Measurements from ENCODE around the gene SLCO4A1. TPM values are rescaled to one million over a fixed set of nuclear protein-coding genes. Genes with fewer than 3 reads are reported as not detected.

The SLCO4A1 gene
- total and polyA plus RNA-seq, 2 donors (not counting 1 experiment from before 2014, with no cell fraction given), result 2.1 to 79.5 TPM

DNA sequence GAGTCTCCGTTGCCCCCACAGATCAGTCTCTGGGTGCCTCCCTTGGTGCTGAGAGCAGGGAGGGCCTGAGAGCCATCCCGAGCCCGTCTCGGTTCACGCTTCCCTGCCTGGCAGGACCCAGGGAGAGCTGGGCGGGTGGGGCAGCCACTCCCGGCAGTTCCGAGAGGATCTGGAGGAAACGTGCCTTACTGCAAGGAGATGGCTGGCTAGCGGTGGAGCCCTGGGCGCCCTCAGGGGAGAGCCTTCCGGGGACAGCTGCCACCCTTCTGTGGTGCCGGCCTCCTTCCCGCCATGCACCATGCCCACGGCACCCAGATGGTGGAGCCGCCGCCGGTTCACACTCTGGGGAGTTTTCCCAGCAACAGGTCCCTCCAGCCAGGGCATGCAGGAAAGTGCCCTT lies 45.8 kb upstream of the SLCO4A1 start:
- no peak overlapping the region for H3K27ac ChIP-seq (ENCODE audit: low read length in 2 of 2)
- Mint-ChIP-seq H3K4me1 (peaks cover 35% of the 10 kb centered on the region), H3K27ac (no peak overlapping the region), H3K9me3 (ENCODE audit: insufficient read depth) (no peaks in the 10 kb centered on the region), H3K27me3 (peaks cover 25% of the 10 kb centered on the region), H3K4me3 (no peak overlapping the region)
- POLR2A ChIA-PET, result no interaction called here
- no peak overlapping the region for H3K9ac ChIP-seq (ENCODE audit: low read length)
- peaks cover 12 to 16% of the 10 kb centered on the region in 2 donors for H3K4me1 ChIP-seq (ENCODE audit: control insufficient read depth in 2 of 2, insufficient read depth in 2 of 2, low read length in 2 of 2)
- no peak for DNase-seq
- peaks cover 0 to 22% (median 0%) of the 10 kb centered on the region in 3 donors for H3K9me3 ChIP-seq (ENCODE audit: control extremely low read depth in 1 of 3, control insufficient read depth in 2 of 3, insufficient read depth in 1 of 3, low read length in 2 of 3)
- ATAC-seq (ENCODE audit: low read depth), result no peak
- no peaks in the 10 kb centered on the region for H4K20me1 ChIP-seq (ENCODE audit: control insufficient read depth, insufficient read depth, low read length, poor library complexity, severe bottlenecking)
- 88% methylated on average over 18 of the region's 18 CpGs for WGBS (ENCODE audit: insufficient coverage)
- H2AFZ ChIP-seq (ENCODE audit: insufficient read depth, low read depth, low read length, poor library complexity, severe bottlenecking), result no peak overlapping the region
- CTCF ChIA-PET, result no interaction called here
- H3K4me2 ChIP-seq (replicated peaks; ENCODE audit: low read depth, low read length, poor library complexity, severe bottlenecking), result no peak overlapping the region
- intact Hi-C loops (cut with micrococcal nuclease), result no loop called here
- H3K4me3 ChIP-seq (ENCODE audit: control extremely low read depth in 1 of 5, extremely low read depth in 1 of 5, insufficient read depth in 1 of 5, low read depth in 2 of 5, low read length in 4 of 5), result no peak overlapping the region
- H3K36me3 ChIP-seq (replicated peaks in 1 of 2; ENCODE audit: control extremely low read depth in 1 of 2, control insufficient read depth in 1 of 2, extremely low read depth in 1 of 2, insufficient read depth in 2 of 2, low read length in 1 of 2), result no peaks in the 10 kb centered on the region
- no peaks in the 10 kb centered on the region for H3K79me2 ChIP-seq (ENCODE audit: control insufficient read depth, insufficient read depth, low read length)
- H3K27me3 ChIP-seq (replicated peaks in 1 of 4; ENCODE audit: control extremely low read depth in 1 of 4, control insufficient read depth in 3 of 4, insufficient read depth in 4 of 4, low read length in 3 of 4), result peaks cover 0 to 23% (median 6%) of the 10 kb centered on the region in 4 experiments
- TF ChIP-seq EZH2 (IDR thresholded peaks at IDR 0.05; ENCODE audit: borderline replicate concordance, insufficient read depth, low read depth, low read length, poor library complexity, severe bottlenecking), result no peak

DNA sequence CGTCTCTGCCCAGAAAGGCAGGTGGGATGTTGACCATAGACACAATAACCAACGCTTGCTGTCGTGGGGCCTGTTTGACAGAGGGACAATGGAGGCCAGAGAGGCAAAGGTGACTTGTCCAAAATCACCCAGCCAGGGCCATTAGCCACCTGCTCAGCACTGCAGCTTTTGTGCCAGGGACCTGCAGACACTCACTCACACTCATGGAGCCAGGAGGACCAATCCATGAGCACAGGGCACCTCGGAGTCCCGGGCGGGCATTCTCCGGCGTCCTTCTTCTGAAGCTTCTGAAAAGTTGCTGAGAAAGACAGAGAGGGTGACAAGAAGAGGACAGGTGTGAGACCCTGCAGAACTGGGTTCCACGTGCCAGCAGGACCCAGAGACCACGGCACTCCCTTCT lies 45.4 kb upstream of the SLCO4A1 start:
- Mint-ChIP-seq H3K27ac (no peak overlapping the region), H3K9me3 (ENCODE audit: insufficient read depth) (no peaks in the 10 kb centered on the region), H3K4me3 (no peak overlapping the region), H3K27me3 (peaks cover 22% of the 10 kb centered on the region), H3K4me1 (peaks cover 38% of the 10 kb centered on the region)
- no peak for ATAC-seq (ENCODE audit: low read depth)
- H4K20me1 ChIP-seq (ENCODE audit: control insufficient read depth, insufficient read depth, low read length, poor library complexity, severe bottlenecking), result no peaks in the 10 kb centered on the region
- H3K9me3 ChIP-seq (ENCODE audit: control extremely low read depth in 1 of 3, control insufficient read depth in 2 of 3, insufficient read depth in 1 of 3, low read length in 2 of 3), result peaks cover 0 to 22% (median 0%) of the 10 kb centered on the region in 3 donors
- H3K27me3 ChIP-seq (replicated peaks in 1 of 4; ENCODE audit: control extremely low read depth in 1 of 4, control insufficient read depth in 3 of 4, insufficient read depth in 4 of 4, low read length in 3 of 4), result peaks cover 0 to 23% (median 6%) of the 10 kb centered on the region in 4 experiments
- CTCF ChIA-PET, result no interaction called here
- no peak overlapping the region for H3K4me3 ChIP-seq (ENCODE audit: control extremely low read depth in 1 of 5, extremely low read depth in 1 of 5, insufficient read depth in 1 of 5, low read depth in 2 of 5, low read length in 4 of 5)
- no peak overlapping the region for H3K9ac ChIP-seq (ENCODE audit: low read length)
- TF ChIP-seq EZH2 (IDR thresholded peaks at IDR 0.05; ENCODE audit: borderline replicate concordance, insufficient read depth, low read depth, low read length, poor library complexity, severe bottlenecking), result no peak
- TF ChIP-seq, protein P1, sequence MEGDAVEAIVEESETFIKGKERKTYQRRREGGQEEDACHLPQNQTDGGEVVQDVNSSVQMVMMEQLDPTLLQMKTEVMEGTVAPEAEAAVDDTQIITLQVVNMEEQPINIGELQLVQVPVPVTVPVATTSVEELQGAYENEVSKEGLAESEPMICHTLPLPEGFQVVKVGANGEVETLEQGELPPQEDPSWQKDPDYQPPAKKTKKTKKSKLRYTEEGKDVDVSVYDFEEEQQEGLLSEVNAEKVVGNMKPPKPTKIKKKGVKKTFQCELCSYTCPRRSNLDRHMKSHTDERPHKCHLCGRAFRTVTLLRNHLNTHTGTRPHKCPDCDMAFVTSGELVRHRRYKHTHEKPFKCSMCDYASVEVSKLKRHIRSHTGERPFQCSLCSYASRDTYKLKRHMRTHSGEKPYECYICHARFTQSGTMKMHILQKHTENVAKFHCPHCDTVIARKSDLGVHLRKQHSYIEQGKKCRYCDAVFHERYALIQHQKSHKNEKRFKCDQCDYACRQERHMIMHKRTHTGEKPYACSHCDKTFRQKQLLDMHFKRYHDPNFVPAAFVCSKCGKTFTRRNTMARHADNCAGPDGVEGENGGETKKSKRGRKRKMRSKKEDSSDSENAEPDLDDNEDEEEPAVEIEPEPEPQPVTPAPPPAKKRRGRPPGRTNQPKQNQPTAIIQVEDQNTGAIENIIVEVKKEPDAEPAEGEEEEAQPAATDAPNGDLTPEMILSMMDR (IDR thresholded peaks at IDR 0.05), result no peak
- DNase-seq, result no peak
- no peak overlapping the region for H3K4me2 ChIP-seq (replicated peaks; ENCODE audit: low read depth, low read length, poor library complexity, severe bottlenecking)
- intact Hi-C loops (cut with micrococcal nuclease), result no loop called here
- no peaks in the 10 kb centered on the region for H3K79me2 ChIP-seq (ENCODE audit: control insufficient read depth, insufficient read depth, low read length)
- whole genome bisulfite sequencing (ENCODE audit: insufficient coverage), result 82% methylated on average over 5 of the region's 10 CpGs
- no peak overlapping the region for H3K27ac ChIP-seq (ENCODE audit: low read length in 2 of 2)
- POLR2A ChIA-PET, result no interaction called here
- no peak overlapping the region for H2AFZ ChIP-seq (ENCODE audit: insufficient read depth, low read depth, low read length, poor library complexity, severe bottlenecking)
- H3K36me3 ChIP-seq (replicated peaks in 1 of 2; ENCODE audit: control extremely low read depth in 1 of 2, control insufficient read depth in 1 of 2, extremely low read depth in 1 of 2, insufficient read depth in 2 of 2, low read length in 1 of 2), result no peaks in the 10 kb centered on the region
- peaks cover 14 to 18% of the 10 kb centered on the region in 2 donors for H3K4me1 ChIP-seq (ENCODE audit: control insufficient read depth in 2 of 2, insufficient read depth in 2 of 2, low read length in 2 of 2)

All from B cell (primary cell).